ENCODE results near the gene RALGAPA1.

- TF ChIP-seq CTCF (IDR thresholded peaks at IDR 0.05; ENCODE audit: insufficient read depth, low read length): no peak
- TF ChIP-seq POLR2AphosphoS5 (IDR thresholded peaks at IDR 0.05; ENCODE audit: low read depth): no peak
- no peak for TF ChIP-seq SPI1 (IDR thresholded peaks at IDR 0.05; ENCODE audit: borderline replicate concordance, low read depth)
- TF ChIP-seq GABPA (IDR thresholded peaks at IDR 0.05; ENCODE audit: low read depth): no peak
- no peak for TF ChIP-seq REST (IDR thresholded peaks at IDR 0.05; ENCODE audit: insufficient replicate concordance, low read depth)
These were observed 147.2 kb downstream of the RALGAPA1 start for GRCh38 chr14:35661875-35662274.
